Measurements from ENCODE around the gene TMPRSS7.

GRCh38 chr3:112101916-112102315, 67.4 kb downstream of the TMPRSS7 start:
- TF ChIP-seq, protein P1, sequence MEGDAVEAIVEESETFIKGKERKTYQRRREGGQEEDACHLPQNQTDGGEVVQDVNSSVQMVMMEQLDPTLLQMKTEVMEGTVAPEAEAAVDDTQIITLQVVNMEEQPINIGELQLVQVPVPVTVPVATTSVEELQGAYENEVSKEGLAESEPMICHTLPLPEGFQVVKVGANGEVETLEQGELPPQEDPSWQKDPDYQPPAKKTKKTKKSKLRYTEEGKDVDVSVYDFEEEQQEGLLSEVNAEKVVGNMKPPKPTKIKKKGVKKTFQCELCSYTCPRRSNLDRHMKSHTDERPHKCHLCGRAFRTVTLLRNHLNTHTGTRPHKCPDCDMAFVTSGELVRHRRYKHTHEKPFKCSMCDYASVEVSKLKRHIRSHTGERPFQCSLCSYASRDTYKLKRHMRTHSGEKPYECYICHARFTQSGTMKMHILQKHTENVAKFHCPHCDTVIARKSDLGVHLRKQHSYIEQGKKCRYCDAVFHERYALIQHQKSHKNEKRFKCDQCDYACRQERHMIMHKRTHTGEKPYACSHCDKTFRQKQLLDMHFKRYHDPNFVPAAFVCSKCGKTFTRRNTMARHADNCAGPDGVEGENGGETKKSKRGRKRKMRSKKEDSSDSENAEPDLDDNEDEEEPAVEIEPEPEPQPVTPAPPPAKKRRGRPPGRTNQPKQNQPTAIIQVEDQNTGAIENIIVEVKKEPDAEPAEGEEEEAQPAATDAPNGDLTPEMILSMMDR (conservative IDR thresholded peaks at IDR 0.05) = no peak
- no peak for TF ChIP-seq ZFX (IDR thresholded peaks at IDR 0.05)

All from C4-2B (cell line).